ENCODE results near the gene PLEKHD1.
"Not testable (repeated sequence)": the region's sequence is repeated elsewhere in the genome, so short reads cannot be mapped to it uniquely, and the experiment has no call there.

The PLEKHD1 gene

GRCh38 chr14:69484444-69485314 lies at the start of gene PLEKHD1:
Gene PLEKHD1, plus strand, starts transcription at chr14:69484728. Its CDS starts 238 bp downstream, at chr14:69484966.
- no peak for DNase-seq (ENCODE audit: low read depth, low spot score)

DNA sequence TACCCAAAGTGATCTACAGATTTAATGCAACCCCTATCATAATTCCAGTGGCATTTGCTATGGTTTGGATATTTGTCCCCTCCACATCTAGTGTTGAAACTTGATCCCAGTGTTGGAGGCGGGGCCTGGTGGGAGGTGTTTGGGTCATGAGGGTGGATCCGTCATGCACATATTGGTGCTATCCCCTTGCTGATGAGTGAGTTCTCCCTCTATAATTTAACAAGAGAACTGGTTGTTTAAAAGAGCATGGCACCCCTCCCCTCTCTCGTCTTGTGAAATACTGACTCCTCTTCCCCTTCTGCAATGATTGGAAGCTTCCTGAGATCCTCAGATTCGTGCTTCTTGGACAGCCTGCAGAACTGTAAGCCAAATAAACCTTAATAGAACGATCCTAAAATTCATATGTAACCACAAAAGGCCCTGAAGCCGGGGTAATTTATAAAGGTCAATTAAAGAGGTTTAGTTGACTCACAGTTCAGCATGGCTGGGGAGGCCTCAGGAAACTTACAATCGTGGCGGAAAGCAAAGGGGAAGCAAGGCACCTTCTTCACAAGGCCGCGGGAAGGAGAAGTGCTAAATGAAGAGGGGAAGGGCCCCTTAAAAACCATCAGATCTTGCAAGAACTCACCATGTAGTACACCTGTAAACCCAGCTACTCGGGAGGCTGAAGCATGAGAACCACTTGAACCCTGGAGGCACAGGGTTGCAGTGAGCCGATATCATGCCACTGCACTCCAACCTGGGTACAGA lies 44.8 kb upstream of the PLEKHD1 start:
- DNase-seq (ENCODE audit: low read depth, low spot score), result no peak

DNA sequence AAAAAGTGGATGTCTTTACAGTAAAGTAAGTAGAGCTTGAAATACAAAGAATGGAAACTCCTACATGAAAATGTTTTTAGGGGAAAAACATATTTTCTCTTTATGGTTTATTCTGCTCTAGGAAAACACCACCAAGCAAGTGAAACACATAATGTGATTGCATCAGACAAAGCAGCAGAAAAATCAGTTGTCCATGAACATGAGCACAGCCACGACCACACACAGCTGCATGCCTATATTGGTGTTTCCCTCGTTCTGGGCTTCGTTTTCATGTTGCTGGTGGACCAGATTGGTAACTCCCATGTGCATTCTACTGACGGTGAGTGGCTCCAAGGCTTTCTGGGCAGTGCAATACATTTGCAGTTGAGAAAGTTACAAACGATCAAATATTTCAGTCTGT lies 42.6 kb upstream of the PLEKHD1 start:
- no peak for DNase-seq (ENCODE audit: low read depth, low spot score)

DNA sequence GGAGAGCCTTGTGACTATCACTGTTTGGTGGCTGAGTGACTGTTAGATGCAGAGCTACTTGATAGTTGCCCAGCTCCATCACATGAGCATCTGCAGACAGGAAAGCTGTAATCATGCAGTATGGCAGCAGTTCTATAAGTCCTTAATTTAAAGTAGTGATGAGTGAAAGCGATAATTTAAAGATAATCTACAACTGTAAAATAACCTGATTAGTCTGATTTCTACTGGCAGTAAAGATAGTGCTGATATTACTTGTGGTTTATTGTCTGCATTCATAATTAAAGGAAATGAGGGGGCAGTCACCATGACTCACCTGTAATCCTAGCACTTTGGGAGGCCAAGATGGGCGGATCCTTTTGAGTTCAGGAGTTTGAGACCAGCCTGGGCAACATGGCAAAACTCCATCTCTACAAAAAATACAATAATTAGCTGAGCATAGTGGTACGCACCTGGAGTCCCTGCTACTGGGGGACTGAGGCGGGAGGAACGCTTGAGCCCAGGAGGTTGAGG lies 41.2 kb upstream of the PLEKHD1 start:
- no peak for DNase-seq (ENCODE audit: low read depth, low spot score)

DNA sequence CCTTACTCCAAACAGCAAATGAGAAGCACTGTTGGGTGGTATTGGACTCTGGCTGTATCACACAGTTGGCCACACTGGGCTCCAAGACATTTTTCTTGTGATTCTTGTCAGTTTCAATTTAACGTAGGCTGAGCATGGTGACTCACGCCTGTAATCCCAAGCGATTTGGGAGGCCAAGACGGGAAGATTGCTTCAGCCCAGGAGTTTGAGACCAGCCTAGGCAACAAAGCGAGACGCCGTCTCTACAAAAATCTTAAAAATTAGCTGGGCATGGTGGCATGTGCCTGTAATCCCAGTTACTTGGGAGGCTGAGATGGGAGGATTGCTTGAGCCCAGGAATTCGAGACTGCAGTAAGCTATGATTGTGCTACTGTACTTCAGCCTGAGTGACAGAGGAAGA lies 35.3 kb upstream of the PLEKHD1 start:
- no peak for DNase-seq (ENCODE audit: low read depth, low spot score)

- DNase-seq (ENCODE audit: low read depth, low spot score), result no peak
Measured at GRCh38 chr14:69451941-69452340, 32.6 kb upstream of the PLEKHD1 start.

DNA sequence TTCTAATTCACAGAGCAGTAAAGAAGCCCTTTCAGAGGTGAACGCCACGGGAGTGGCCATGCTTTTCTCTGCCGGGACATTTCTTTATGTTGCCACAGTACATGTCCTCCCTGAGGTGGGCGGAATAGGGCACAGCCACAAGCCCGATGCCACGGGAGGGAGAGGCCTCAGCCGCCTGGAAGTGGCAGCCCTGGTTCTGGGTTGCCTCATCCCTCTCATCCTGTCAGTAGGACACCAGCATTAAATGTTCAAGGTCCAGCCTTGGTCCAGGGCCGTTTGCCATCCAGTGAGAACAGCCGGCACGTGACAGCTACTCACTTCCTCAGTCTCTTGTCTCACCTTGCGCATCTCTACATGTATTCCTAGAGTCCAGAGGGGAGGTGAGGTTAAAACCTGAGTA lies 26.2 kb upstream of the PLEKHD1 start:
- no peak for DNase-seq (ENCODE audit: low read depth, low spot score)

- DNase-seq (ENCODE audit: low read depth, low spot score), result no peak
Measured at GRCh38 chr14:69459122-69459521, 25.4 kb upstream of the PLEKHD1 start.

- peak; percentile 40 for DNase-seq (ENCODE audit: low read depth, low spot score)
Measured at GRCh38 chr14:69460093-69460701, 24.3 kb upstream of the PLEKHD1 start.

DNA sequence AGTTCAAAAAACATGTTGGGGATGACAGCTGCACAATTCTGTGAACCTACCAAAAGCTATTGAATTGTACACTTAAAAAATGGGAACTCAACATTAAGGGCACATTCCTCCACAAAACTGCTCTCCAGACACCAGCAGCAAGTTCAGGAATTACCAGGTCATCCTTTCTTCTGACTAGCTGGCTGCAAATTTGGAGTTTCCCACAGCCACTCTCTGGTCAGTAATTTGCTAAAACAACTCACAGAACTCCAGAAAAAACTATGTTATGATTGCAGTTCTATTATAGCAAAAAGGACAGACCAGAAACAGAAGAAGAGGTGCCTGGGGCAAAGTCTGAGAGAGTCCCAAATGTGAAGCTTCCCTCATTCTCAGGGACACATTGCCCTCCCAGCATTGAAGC lies 20.1 kb upstream of the PLEKHD1 start:
- DNase-seq (ENCODE audit: low read depth, low spot score), result no peak

GRCh38 chr14:69464829-69465228 lies 19.7 kb upstream of the PLEKHD1 start:
- DNase-seq (ENCODE audit: low read depth, low spot score), result peak; percentile 45

GRCh38 chr14:69468949-69469348 lies 15.6 kb upstream of the PLEKHD1 start:
- DNase-seq (ENCODE audit: low read depth, low spot score), result no peak

GRCh38 chr14:69471436-69471835 lies 13.1 kb upstream of the PLEKHD1 start:
- DNase-seq (ENCODE audit: low read depth, low spot score), result no peak

DNA sequence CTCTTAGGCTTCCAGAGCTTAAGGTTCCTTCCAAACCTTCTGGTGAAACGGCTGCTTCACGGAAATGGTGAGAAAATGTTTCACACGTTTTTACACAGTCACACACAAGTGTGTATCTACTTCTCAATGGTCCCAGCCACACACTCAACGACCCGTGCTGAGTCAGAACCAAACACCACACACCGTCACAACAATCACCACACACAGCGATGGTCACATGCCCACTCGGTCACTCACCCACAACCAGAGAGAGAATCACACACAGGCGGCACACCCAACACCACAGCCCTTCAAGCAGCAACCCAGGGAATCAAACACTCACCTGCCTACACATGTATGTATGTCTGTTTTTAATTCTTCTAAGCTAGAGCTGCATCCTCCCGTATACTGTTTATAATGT lies 12.6 kb upstream of the PLEKHD1 start:
- DNase-seq (ENCODE audit: low read depth, low spot score), result no peak

DNA sequence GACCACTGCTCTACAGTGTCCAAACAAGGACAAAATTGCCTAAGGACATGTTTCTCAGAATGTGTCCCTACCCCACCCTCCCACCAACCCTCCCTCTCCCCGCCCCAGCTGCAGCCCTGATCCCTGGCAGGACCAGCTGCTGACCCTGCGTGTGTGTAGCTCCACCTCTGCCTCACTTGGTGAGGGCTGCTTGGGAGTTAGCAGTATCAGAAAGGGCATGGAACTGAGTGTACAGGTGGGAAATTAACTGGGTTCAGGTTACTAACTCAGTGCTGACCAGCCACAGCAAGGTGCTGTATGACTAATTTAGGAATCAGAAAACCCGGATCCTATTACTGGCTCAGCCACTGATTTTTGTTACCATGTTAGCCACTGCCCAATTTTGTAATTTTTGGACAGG lies 11.3 kb upstream of the PLEKHD1 start:
- no peak for DNase-seq (ENCODE audit: low read depth, low spot score)

GRCh38 chr14:69473946-69474345 lies 10.6 kb upstream of the PLEKHD1 start:
- no peak for DNase-seq (ENCODE audit: low read depth, low spot score)

DNA sequence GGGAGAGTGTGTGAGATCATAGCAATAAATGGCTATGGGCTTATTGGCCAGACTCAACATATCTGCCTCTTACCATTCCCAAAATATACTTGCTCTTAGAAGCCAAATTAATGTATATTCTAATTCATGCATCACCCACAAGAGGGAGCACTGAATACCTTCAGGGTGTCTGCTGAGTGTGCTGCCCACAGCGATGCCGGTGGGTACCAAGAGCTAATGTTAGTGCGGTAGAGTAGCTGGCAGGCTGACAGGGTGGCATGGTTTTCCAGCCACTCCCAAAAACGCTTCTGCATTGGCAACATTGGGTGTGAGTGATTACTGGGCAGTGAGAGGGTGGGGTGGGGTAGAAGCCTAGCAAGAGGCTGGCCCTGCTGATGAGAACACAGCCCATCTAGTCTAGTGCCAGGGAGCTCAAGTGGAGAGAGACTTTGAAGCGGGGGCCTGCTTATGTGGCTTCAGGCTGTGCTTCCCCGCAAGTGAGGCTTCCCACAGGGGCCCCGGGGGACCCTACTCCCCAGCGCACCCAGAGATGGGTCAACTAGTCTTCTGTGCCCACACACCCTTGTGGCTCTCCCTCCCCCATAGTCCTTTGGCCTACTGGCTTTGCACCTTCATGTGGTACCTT lies 9.2 kb upstream of the PLEKHD1 start:
- DNase-seq (ENCODE audit: low read depth, low spot score), result no peak

- DNase-seq (ENCODE audit: low read depth, low spot score), result not testable (repeated sequence)
Measured at GRCh38 chr14:69476824-69477450, 7.6 kb upstream of the PLEKHD1 start.

- DNase-seq (ENCODE audit: low read depth, low spot score), result not testable (repeated sequence)
Measured at GRCh38 chr14:69478055-69478454, 6.5 kb upstream of the PLEKHD1 start.

GRCh38 chr14:69479696-69480095 lies 4.8 kb upstream of the PLEKHD1 start:
- DNase-seq (ENCODE audit: low read depth, low spot score), result no peak

- DNase-seq (ENCODE audit: low read depth, low spot score), result no peak
Measured at GRCh38 chr14:69480136-69480535, 4.4 kb upstream of the PLEKHD1 start.
